Esophagus muscularis mucosa (tissue), 4 donors: ENCODE data around the gene TANGO2. TPM values are rescaled to one million over a fixed set of nuclear protein-coding genes. Genes with fewer than 3 reads are reported as not detected.
A peak's percentile ranks its signal among the peaks of the same experiment; 100 is the strongest.

Experiments used
- DNase-seq: peaks from one replicate; pipeline ENCODE4 v3.0.0-alpha.2; 2017; ENCODE audit errors: extremely low spot score
- H3K27ac ChIP-seq, 4 donors: fragments of 200-600 bp; sonication (generic); replicated peaks in 1 of 4; 1 replicate in 3 of 4; 2 replicates in 1 of 4; pipeline ENCODE4 v1.5.1; 2016 to 2019; ENCODE audit warnings: mild to moderate bottlenecking in 1 of 4
- H3K27me3 ChIP-seq, 4 donors: fragments of 200-600 bp; sonication (generic); one replicate each; pipeline versions ENCODE4 v1.5.1 to v1.6.0; 2016 to 2019
- H3K36me3 ChIP-seq, 4 donors: fragments of 200-600 bp; sonication (generic); one replicate each; pipeline ENCODE4 v1.5.1; 2016 to 2019
- H3K4me1 ChIP-seq, 4 donors: fragments of 200-600 bp; sonication (generic); one replicate each; pipeline ENCODE4 v1.5.1; 2016 to 2019
- H3K4me3 ChIP-seq, 4 donors: fragments of 200-600 bp; sonication (generic); 1 replicate in 2 of 4; 2 replicates in 2 of 4; pipeline ENCODE4 v1.5.1; 2016 to 2019; ENCODE audit warnings: mild to moderate bottlenecking in 4 of 4, moderate library complexity in 1 of 4
- H3K9me3 ChIP-seq, 4 donors: fragments of 200-600 bp; sonication (generic); 1 replicate in 3 of 4; 2 replicates in 1 of 4; pipeline ENCODE4 v1.5.1; 2016 to 2019
- EP300 ChIP-seq: sonication (generic); formaldehyde crosslinking; IDR thresholded peaks from one replicate; pipeline ENCODE4 v1.6.1; 2017; ENCODE audit warnings: antibody characterized with exemption
- POLR2A ChIP-seq: fragments of 450-650 bp; IDR thresholded peaks from one replicate; pipeline ENCODE4 v1.6.1; 2017; ENCODE audit warnings: antibody characterized with exemption, moderate library complexity, mild to moderate bottlenecking, low read depth
- POLR2AphosphoS5 ChIP-seq, 2 donors: sonication (generic); formaldehyde crosslinking; IDR thresholded peaks; one replicate each; pipeline ENCODE4 v1.6.1; 2017; ENCODE audit warnings: antibody characterized with exemption in 2 of 2
- WGBS: methylation state at CpG from one replicate; pipeline ENCODE4 v1.1.5; 2018; 5-methylcytosine and 5-hydroxymethylcytosine counted together
- intact Hi-C: fragments of 100-400 bp; cut with DNase I; formaldehyde crosslinking; loops from one replicate; pipeline ENCODE4 v1.15.1; 2023
- total RNA-seq, 4 donors: library from RNA; depleted of rRNA; stranded (reverse); fragments of >200 nt; gene quantifications; one replicate each; pipeline versions ENCODE4 v1.1.0 to v1.2.1, GENCODE V29; 2016
- TF ChIP-seq, protein P1 (sequence below), 3 experiments: fragments of 200-600 bp in 2 of 3; fragments of 450-650 bp in 1 of 3; sonication (generic) in 2 of 3; IDR thresholded peaks; one replicate each; pipeline ENCODE4 v1.5.1; 2017 to 2019; ENCODE audit warnings: antibody characterized with exemption in 3 of 3, mild to moderate bottlenecking in 2 of 3, moderate library complexity in 1 of 3

TANGO2 gene
- total RNA-seq, 4 donors from 2014 or later, result 37.1 to 44.4 (median 42.3) TPM

DNA sequence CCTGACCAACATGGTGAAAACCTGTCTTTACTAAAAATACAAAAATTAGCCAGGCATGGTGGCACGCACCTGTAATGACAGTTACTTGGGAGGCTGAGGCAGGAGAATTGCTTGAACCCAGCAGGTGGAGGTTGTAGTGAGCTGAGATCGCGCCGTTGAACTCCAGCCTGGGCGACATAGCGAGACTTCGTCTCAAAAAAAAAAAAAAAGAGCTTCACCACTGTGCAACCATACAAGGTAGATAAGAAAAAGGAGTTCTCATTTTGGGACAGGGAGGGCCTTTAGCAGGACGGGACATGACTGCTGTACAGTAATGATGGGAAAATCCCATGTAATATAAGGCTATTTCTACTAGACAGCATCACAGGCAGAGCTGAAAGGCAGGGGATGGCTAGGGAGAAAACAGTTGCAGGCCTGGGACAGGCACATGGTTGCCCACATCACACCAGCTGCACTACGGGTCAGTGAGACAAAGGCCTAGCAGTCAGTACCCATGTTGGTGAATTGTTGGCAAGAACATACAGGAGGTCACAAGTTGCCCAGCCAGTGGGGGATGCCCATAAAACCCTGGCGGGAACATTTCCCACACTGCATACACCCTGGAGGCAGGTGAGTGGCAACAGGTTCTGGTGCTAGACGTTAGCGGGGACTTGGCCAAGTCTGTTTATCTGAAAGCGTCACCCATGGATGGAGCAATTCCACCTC lies 5.4 kb downstream of the TANGO2 start:
- H3K9me3 ChIP-seq, result no peaks in the 10 kb centered on the region
- no peaks in the 10 kb centered on the region for H3K27me3 ChIP-seq
- intact Hi-C loops, result no loop called here
- H3K27ac ChIP-seq, result no peak overlapping the region
- TF ChIP-seq POLR2A (no peak), POLR2AphosphoS5 (IDR thresholded peaks at IDR 0.05) (no peak), EP300 (no peak)
- TF ChIP-seq, protein P1, sequence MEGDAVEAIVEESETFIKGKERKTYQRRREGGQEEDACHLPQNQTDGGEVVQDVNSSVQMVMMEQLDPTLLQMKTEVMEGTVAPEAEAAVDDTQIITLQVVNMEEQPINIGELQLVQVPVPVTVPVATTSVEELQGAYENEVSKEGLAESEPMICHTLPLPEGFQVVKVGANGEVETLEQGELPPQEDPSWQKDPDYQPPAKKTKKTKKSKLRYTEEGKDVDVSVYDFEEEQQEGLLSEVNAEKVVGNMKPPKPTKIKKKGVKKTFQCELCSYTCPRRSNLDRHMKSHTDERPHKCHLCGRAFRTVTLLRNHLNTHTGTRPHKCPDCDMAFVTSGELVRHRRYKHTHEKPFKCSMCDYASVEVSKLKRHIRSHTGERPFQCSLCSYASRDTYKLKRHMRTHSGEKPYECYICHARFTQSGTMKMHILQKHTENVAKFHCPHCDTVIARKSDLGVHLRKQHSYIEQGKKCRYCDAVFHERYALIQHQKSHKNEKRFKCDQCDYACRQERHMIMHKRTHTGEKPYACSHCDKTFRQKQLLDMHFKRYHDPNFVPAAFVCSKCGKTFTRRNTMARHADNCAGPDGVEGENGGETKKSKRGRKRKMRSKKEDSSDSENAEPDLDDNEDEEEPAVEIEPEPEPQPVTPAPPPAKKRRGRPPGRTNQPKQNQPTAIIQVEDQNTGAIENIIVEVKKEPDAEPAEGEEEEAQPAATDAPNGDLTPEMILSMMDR (IDR thresholded peaks at IDR 0.05), result no peak
- no peak overlapping the region for H3K4me3 ChIP-seq
- peaks cover 19 to 68% (median 38%) of the 10 kb centered on the region in 4 donors for H3K4me1 ChIP-seq
- WGBS, result 93% methylated on average over 13 of the region's 13 CpGs
- peaks cover 0 to 14% (median 6%) of the 10 kb centered on the region in 4 donors for H3K36me3 ChIP-seq
- DNase-seq, result no peak

DNA sequence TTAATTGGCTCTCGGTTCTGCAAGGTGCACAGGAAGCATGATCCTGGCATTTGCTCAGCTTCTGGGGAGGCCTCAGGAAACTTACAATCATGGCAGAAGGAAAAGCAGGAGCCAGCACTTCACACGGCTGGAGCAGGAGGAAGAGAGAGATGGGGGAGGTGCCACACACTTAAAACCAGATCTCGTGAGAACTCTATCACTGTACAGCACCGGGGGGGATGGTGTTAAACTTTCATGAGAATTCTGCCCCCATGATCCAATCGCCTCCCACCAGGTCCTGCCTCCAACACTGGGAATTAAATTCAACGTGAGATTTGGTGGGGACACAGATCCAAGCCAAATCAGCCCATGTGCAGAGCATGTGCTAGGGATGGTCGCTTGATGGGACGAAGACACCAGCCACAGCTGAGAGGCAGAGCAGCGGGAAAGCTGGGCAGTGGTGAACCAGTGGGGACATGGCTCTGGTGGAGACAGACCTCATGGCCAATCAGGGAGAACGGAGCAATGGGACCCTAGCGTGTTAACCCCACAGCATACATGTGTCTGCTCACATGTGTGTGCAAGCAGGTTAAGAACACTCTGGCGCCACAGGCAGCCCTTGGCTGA lies 6.2 kb downstream of the TANGO2 start:
- Histone ChIP-seq H3K4me1 (peaks cover 15 to 70% (median 35%) of the 10 kb centered on the region in 4 donors), H3K9me3 (no peaks in the 10 kb centered on the region), H3K36me3 (peaks cover 0 to 20% (median 11%) of the 10 kb centered on the region in 4 donors), H3K27me3 (no peaks in the 10 kb centered on the region), H3K4me3 (no peak overlapping the region), H3K27ac (no peak overlapping the region)
- intact Hi-C loops, result no loop called here
- 86% methylated on average over 12 of the region's 12 CpGs for WGBS
- DNase-seq, result no peak
- TF ChIP-seq, protein P1 (IDR thresholded peaks at IDR 0.05), result no peak
- TF ChIP-seq POLR2A (no peak), POLR2AphosphoS5 (IDR thresholded peaks at IDR 0.05) (no peak), EP300 (no peak)

DNA sequence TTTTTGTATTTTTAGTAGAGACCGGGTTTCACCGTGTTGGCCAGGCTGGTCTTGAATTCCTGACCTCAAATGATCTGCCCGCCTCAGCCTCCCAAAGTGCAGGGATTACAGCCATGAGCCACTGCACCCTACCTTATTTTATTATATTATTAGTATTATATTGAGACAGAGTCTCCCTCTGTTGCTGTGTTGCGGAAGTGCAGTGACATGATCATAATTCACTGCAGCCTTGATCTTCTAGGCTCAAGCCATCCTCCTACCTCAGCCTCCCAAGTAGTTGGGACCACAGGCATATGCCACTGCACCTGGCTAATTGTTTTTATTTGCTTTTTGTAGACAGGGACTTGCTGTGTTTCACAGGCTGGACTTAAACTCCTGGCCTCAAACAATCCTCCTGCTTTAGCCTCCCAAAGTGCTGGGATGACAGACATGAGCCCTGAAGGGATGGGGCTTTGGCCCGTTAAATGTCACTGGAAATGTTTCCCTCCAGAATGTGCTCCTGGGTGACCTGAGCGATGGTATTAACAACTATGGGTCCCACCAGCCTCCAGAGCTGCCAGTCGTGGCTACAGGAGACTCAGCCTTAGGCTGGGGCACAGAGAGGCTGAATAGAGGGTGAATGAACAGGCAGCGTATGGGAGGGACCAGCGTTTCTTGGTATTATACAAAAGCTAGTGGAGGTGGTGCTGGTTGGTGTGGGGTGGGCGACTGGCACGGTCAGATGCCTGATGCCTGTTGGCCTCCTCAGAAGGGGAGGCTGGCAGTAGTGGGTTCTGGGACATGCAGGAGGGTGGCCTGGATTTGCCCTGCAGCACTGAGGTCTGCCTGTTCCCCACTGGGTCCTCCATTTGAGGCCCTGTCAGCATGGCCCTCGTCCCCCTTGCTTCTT lies 7.3 kb downstream of the TANGO2 start:
- TF ChIP-seq EP300, result no peak
- no peak for TF ChIP-seq POLR2A
- TF ChIP-seq, protein P1 (IDR thresholded peaks at IDR 0.05), result peak in 1 of 3 experiments; percentile 11
- TF ChIP-seq POLR2AphosphoS5 (IDR thresholded peaks at IDR 0.05), result no peak
- Histone ChIP-seq H3K4me3 (no peak overlapping the region), H3K27ac (no peak overlapping the region), H3K27me3 (no peaks in the 10 kb centered on the region), H3K4me1 (peaks cover 15 to 70% (median 35%) of the 10 kb centered on the region in 4 donors), H3K9me3 (no peaks in the 10 kb centered on the region), H3K36me3 (peaks cover 0 to 24% (median 15%) of the 10 kb centered on the region in 4 donors)
- intact Hi-C loops, result no loop called here
- 88% methylated on average over 11 of the region's 12 CpGs for WGBS
- no peak for DNase-seq

DNA sequence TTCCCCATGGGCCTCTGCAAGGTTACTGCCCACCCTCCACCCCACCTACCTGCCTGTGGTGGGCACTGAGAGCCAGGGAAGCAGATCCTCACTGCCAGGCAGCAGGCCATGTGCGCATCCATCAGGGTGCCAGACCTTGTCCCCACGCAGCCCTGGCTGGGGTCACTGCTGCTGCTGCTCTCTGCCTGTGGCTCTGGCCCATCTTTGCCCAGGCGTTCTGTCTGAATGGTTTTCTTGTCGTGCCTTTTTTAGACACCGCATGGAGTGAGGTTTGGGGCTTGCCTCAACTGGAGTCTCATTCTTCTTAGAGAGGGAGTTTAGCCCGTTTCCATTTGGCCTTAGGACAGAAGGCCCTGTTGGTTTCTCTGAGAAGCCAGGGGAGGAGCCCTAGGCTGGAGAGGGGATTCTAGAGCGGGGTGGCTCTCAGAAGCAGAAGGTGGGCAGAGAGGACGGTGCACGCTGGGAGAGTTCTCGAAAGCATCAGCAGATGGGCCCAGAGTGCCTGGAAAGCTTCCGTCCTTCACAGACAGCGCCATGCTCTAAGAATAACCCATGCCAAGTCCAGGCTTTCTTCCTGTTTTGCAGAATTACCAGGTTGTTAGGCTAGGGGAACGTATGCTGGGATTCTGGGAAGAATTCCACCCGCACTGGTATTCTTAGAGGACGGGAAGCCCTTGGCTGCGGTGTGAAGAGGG lies 8.1 kb downstream of the TANGO2 start:
- DNase-seq, result no peak
- Histone ChIP-seq H3K36me3 (peaks cover 0 to 22% (median 13%) of the 10 kb centered on the region in 4 donors), H3K4me3 (no peak overlapping the region), H3K27me3 (no peaks in the 10 kb centered on the region), H3K9me3 (no peaks in the 10 kb centered on the region), H3K27ac (no peak overlapping the region), H3K4me1 (peaks cover 22 to 72% (median 39%) of the 10 kb centered on the region in 4 donors)
- 76% methylated on average over 15 of the region's 16 CpGs for WGBS
- TF ChIP-seq POLR2AphosphoS5 (IDR thresholded peaks at IDR 0.05) (no peak), EP300 (no peak), POLR2A (no peak)
- TF ChIP-seq, protein P1 (IDR thresholded peaks at IDR 0.05), result no peak
- intact Hi-C loops, result no loop called here
